Uterus (tissue), 4 donors: ENCODE measurements around the gene NDUFS6. TPM values are rescaled to one million over a fixed set of nuclear protein-coding genes. Genes with fewer than 3 reads are reported as not detected.
A peak's percentile ranks its signal among the peaks of the same experiment; 100 is the strongest.

Source experiments
- DNase-seq, 2 donors: peaks; one replicate each; pipeline ENCODE4 v3.0.0-alpha.2; 2019 to 2020
- H3K27ac ChIP-seq, 2 donors: fragments of 200-600 bp; sonication (generic); 1 replicate in 1 of 2; 2 replicates in 1 of 2; pipeline ENCODE4 v1.5.1; 2016 to 2018
- H3K27me3 ChIP-seq, 2 donors: fragments of 200-600 bp; sonication (generic); one replicate each; pipeline ENCODE4 v1.5.1; 2018 to 2019; ENCODE audit warnings: control low read depth in 1 of 2
- H3K36me3 ChIP-seq, 2 donors: fragments of 200-600 bp; sonication (generic); one replicate each; pipeline ENCODE4 v1.5.1; 2019; ENCODE audit warnings: control low read depth in 1 of 2
- H3K4me1 ChIP-seq, 2 donors: fragments of 200-600 bp; sonication (generic); one replicate each; pipeline ENCODE4 v1.5.1; 2018 to 2019; ENCODE audit warnings: control low read depth in 1 of 2
- H3K4me3 ChIP-seq, 2 donors: fragments of 200-600 bp; sonication (generic); 1 replicate in 1 of 2; 2 replicates in 1 of 2; pipeline ENCODE4 v1.5.1; 2018 to 2019; ENCODE audit warnings: mild to moderate bottlenecking in 1 of 2
- H3K9me3 ChIP-seq, 2 donors: fragments of 200-600 bp; sonication (generic); one replicate each; pipeline ENCODE4 v1.5.1; 2019; ENCODE audit warnings: control low read depth in 1 of 2
- CTCF ChIP-seq, 4 experiments: fragments of 200-600 bp in 2 of 4; fragments of 450-650 bp in 2 of 4; sonication (generic) in 2 of 4; IDR thresholded peaks; one replicate each; pipeline ENCODE4 v1.5.1; 2016 to 2019; ENCODE audit warnings: antibody characterized with exemption in 4 of 4, mild to moderate bottlenecking in 2 of 4, moderate library complexity in 1 of 4
- POLR2A ChIP-seq, 2 donors: fragments of 450-650 bp; IDR thresholded peaks; one replicate each; pipeline ENCODE4 v1.6.1; 2016; ENCODE audit warnings: antibody characterized with exemption in 2 of 2, mild to moderate bottlenecking in 1 of 2, moderate library complexity in 1 of 2
- intact Hi-C: fragments of 100-400 bp; cut with DNase I; formaldehyde crosslinking; loops from one replicate; pipeline ENCODE4 v1.15.1; 2023; ENCODE audit warnings: low total_unique reads
- total RNA-seq, 4 donors: library from RNA; depleted of rRNA in 3 of 4; stranded (reverse); fragments of >200 nt in 3 of 4; gene quantifications; one replicate each; pipeline versions ENCODE4 v1.1.0 to v1.2.4, GENCODE V29; 2014 to 2023
- donor health status: DM: yes; HTN: yes; CAD: no.

The NDUFS6 gene
- total RNA-seq, 4 donors from 2014 or later = 8.5 to 17.9 (median 14.6) TPM

- Histone ChIP-seq H3K27ac (no peak overlapping the region), H3K9me3 (no peaks in the 10 kb centered on the region), H3K36me3 (no peaks in the 10 kb centered on the region), H3K4me3 (no peak overlapping the region), H3K27me3 (no peaks in the 10 kb centered on the region), H3K4me1 (no peaks in the 10 kb centered on the region)
- DNase-seq = peak in 1 of 2 donors; percentile 1
- intact Hi-C loops = no loop called here
- TF ChIP-seq POLR2A (IDR thresholded peaks at IDR 0.05) (no peak), CTCF (IDR thresholded peaks at IDR 0.05) (no peak)
These were observed 38.2 kb upstream of the NDUFS6 start for GRCh38 chr5:1762883-1763547.

DNA sequence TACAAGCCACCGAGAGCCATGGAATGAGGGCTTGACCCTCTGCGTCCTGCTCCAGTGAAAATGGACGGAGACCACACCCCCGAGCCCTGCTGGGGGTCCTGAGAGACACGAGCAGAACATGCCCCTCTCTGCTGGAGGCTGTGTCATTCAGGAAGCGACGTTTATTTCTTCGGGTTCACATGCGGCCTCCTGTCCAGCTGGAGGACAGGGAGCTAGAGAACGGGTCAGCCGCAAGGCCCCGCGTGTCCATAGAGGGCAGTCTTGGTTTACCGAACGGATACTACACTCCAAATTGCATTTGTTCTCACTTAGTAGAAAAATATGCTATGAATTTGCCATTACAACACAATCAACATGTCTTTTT lies 37.7 kb upstream of the NDUFS6 start:
- Histone ChIP-seq H3K9me3 (no peaks in the 10 kb centered on the region), H3K4me1 (no peaks in the 10 kb centered on the region), H3K36me3 (no peaks in the 10 kb centered on the region), H3K4me3 (no peak overlapping the region), H3K27ac (no peak overlapping the region), H3K27me3 (no peaks in the 10 kb centered on the region)
- DNase-seq = peak in 1 of 2 donors; percentile 41
- TF ChIP-seq CTCF (IDR thresholded peaks at IDR 0.05) = peak; percentile 22 to 43 (median 36)
- TF ChIP-seq POLR2A (IDR thresholded peaks at IDR 0.05) = no peak
- intact Hi-C loops = no loop called here

DNA sequence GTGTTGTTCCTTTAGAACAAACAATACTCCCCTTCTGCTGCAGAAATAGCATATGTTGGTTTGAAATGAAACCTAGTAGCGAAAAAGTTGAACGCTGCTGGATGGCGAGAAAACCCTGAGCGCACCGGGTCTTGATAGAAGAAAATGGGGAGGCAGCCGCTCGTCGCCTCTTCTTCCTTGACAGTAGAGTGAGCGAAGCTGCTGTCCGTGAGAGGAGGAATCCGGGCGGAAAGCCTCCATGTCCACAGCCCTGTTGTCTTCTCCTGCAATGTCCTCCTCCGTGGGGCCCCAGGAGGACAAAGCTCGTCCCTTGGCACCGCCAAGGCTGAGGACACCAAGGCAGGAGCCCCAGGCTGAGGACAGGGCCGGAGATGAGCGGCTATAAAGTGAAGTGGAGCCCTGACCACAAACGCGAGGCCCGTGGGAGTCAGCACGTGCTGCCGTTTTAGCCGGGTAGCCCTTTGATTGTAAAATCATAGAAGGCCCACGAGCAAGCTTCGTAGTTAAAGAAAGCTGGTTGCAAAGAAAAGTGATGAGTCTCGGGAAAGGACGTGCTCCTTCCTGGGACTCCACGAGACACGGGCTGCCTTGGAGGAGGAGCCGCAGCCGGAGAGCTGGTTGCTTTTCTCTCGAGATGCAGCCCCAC lies 37.1 kb upstream of the NDUFS6 start:
- Histone ChIP-seq H3K36me3 (no peaks in the 10 kb centered on the region), H3K27me3 (no peaks in the 10 kb centered on the region), H3K4me3 (no peak overlapping the region), H3K4me1 (no peaks in the 10 kb centered on the region), H3K27ac (no peak overlapping the region), H3K9me3 (no peaks in the 10 kb centered on the region)
- DNase-seq = peak in 1 of 2 donors; percentile 10
- intact Hi-C loops = no loop called here
- TF ChIP-seq CTCF (IDR thresholded peaks at IDR 0.05) (peak in 1 of 4 experiments; percentile 0), POLR2A (IDR thresholded peaks at IDR 0.05) (no peak)

DNA sequence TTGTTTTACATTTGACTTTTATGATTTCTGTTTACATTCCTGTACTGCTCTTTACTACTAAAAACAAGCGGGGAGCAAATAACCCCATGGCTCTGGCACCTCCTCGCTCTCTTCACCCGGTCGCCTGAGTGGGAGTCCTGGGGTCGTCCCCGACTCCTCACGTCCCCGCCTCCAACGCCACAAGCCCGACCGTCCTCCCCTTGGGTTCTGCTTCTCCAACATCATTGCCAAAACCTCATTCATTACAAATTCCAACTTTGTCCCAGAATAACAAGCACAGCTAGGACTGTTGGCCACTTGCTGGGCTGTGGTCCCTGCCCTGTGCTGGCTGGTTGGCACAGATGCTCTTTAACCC lies 36.6 kb upstream of the NDUFS6 start:
- peak in 1 of 2 donors; percentile 3 for DNase-seq
- no peaks in the 10 kb centered on the region for H3K9me3 ChIP-seq
- no peak overlapping the region for H3K4me3 ChIP-seq
- TF ChIP-seq CTCF (IDR thresholded peaks at IDR 0.05) (no peak), POLR2A (IDR thresholded peaks at IDR 0.05) (no peak)
- intact Hi-C loops = no loop called here
- H3K27ac ChIP-seq = no peak overlapping the region
- H3K4me1 ChIP-seq = no peaks in the 10 kb centered on the region
- H3K36me3 ChIP-seq = no peaks in the 10 kb centered on the region
- no peaks in the 10 kb centered on the region for H3K27me3 ChIP-seq

- no peaks in the 10 kb centered on the region for H3K27me3 ChIP-seq
These were observed 35.9 kb upstream of the NDUFS6 start for GRCh38 chr5:1765141-1765879.

More at GRCh38 chr5:1765141-1765879, 35.9 kb upstream of the NDUFS6 start:
- intact Hi-C loops = no loop called here
- H3K4me3 ChIP-seq = no peak overlapping the region
- no peak overlapping the region for H3K27ac ChIP-seq
- H3K4me1 ChIP-seq = no peaks in the 10 kb centered on the region
- no peaks in the 10 kb centered on the region for H3K9me3 ChIP-seq
- H3K36me3 ChIP-seq = no peaks in the 10 kb centered on the region
- TF ChIP-seq CTCF (IDR thresholded peaks at IDR 0.05) (no peak), POLR2A (IDR thresholded peaks at IDR 0.05) (no peak)
- peak in 1 of 2 donors; percentile 2 for DNase-seq
